GM12801 (cell line): Measurements from ENCODE around the gene TRAF6.

Source experiments
- CTCF ChIP-seq: IDR thresholded peaks from one replicate; pipeline ENCODE4 v1.5.1; 2011; ENCODE audit warnings: control low read depth; ENCODE audit not compliant: insufficient read length; ENCODE audit errors: extremely low read depth

TRAF6 gene

GRCh38 chr11:36490026-36490806 is 19.9 kb downstream of the TRAF6 start:
- TF ChIP-seq CTCF, result no peak

- no peak for TF ChIP-seq CTCF
Observed at GRCh38 chr11:36488096-36488495, 22.0 kb downstream of the TRAF6 start.

GRCh38 chr11:36487619-36488018 is 22.5 kb downstream of the TRAF6 start:
- TF ChIP-seq CTCF, result no peak

- no peak for TF ChIP-seq CTCF
Observed at GRCh38 chr11:36485298-36486002, 24.6 kb downstream of the TRAF6 start.

GRCh38 chr11:36480833-36481232 is 29.2 kb downstream of the TRAF6 start:
- TF ChIP-seq CTCF, result no peak

- TF ChIP-seq CTCF, result no peak
Observed at GRCh38 chr11:36478700-36479329, 31.3 kb downstream of the TRAF6 start.

- no peak for TF ChIP-seq CTCF
Observed at GRCh38 chr11:36475192-36475591, 34.9 kb downstream of the TRAF6 start.
